GM18909 (cell line): ENCODE results near the gene CCDC7.
A peak's percentile ranks its signal among the peaks of the same experiment; 100 is the strongest.
"Not testable (repeated sequence)": the region's sequence is repeated elsewhere in the genome, so short reads cannot be mapped to it uniquely, and the experiment has no call there.

ENCODE experiments used
- ATAC-seq: cut with Tn5 transposase; IDR thresholded peaks from one replicate; pipeline ENCODE4 v1.9.1; 2021; ENCODE audit warnings: mild to moderate bottlenecking; ENCODE audit not compliant: unreplicated experiment, poor library complexity

Gene CCDC7

GRCh38 chr10:32540691-32541470 lies 94.9 kb downstream of the CCDC7 start:
- ATAC-seq = no peak

- ATAC-seq = no peak
These were observed 102.3 kb downstream of the CCDC7 start for GRCh38 chr10:32548208-32548607.

GRCh38 chr10:32556783-32557395 lies 110.9 kb downstream of the CCDC7 start:
- ATAC-seq = no peak

- not testable (repeated sequence) for ATAC-seq
These were observed 116.8 kb downstream of the CCDC7 start for GRCh38 chr10:32562695-32563094.

GRCh38 chr10:32577448-32577847 lies 131.5 kb downstream of the CCDC7 start:
- ATAC-seq = no peak

GRCh38 chr10:32582946-32583345 lies 137.0 kb downstream of the CCDC7 start:
- ATAC-seq = no peak

- not testable (repeated sequence) for ATAC-seq
These were observed 152.1 kb downstream of the CCDC7 start for GRCh38 chr10:32598022-32598421.

- ATAC-seq = no peak
These were observed 154.4 kb downstream of the CCDC7 start for GRCh38 chr10:32600317-32600716.

- ATAC-seq = not testable (repeated sequence)
These were observed 155.6 kb downstream of the CCDC7 start for GRCh38 chr10:32601562-32601961.

GRCh38 chr10:32605787-32606186 lies 159.8 kb downstream of the CCDC7 start:
- ATAC-seq = no peak

- ATAC-seq = not testable (repeated sequence)
These were observed 164.6 kb downstream of the CCDC7 start for GRCh38 chr10:32610543-32610942.

GRCh38 chr10:32616438-32616837 lies 170.5 kb downstream of the CCDC7 start:
- ATAC-seq = no peak

- ATAC-seq = no peak
These were observed 172.5 kb downstream of the CCDC7 start for GRCh38 chr10:32618482-32618881.

GRCh38 chr10:32621969-32622368 lies 176.0 kb downstream of the CCDC7 start:
- no peak for ATAC-seq

GRCh38 chr10:32622409-32622808 lies 176.5 kb downstream of the CCDC7 start:
- no peak for ATAC-seq

GRCh38 chr10:32627183-32627582 lies 181.2 kb downstream of the CCDC7 start:
- no peak for ATAC-seq

- no peak for ATAC-seq
These were observed 184.0 kb downstream of the CCDC7 start for GRCh38 chr10:32629910-32630309.

- no peak for ATAC-seq
These were observed 200.6 kb downstream of the CCDC7 start for GRCh38 chr10:32646535-32646934.

- peak; percentile 73 for ATAC-seq
These were observed 204.3 kb downstream of the CCDC7 start for GRCh38 chr10:32650246-32650655.

GRCh38 chr10:32657430-32657829 lies 211.5 kb downstream of the CCDC7 start:
- not testable (repeated sequence) for ATAC-seq

GRCh38 chr10:32661346-32661745 lies 215.4 kb downstream of the CCDC7 start:
- ATAC-seq = no peak
